Measurements from ENCODE around the gene EMID1. TPM values are rescaled to one million over a fixed set of nuclear protein-coding genes. Genes with fewer than 3 reads are reported as not detected.

The EMID1 gene
- polyA plus RNA-seq (ENCODE audit: insufficient read length in 4 of 4) = 100 to 1,000 TPM in 2 of 4 donors, 10 to 100 TPM in 2; 63.6 to 119 (median 99.3) TPM

- DNase-seq (ENCODE audit: low read depth in 4 of 4, low spot score in 2 of 4) = no peak
These were observed at the start of gene EMID1 for GRCh38 chr22:29205594-29206371. TSS of gene EMID1 (plus strand) at chr22:29205896. CDS start at chr22:29206039, 143 bp downstream.

GRCh38 chr22:29155966-29156365 is 49.7 kb upstream of the EMID1 start:
- DNase-seq (ENCODE audit: low read depth in 4 of 4, low spot score in 2 of 4) = no peak

GRCh38 chr22:29156507-29156906 is 49.2 kb upstream of the EMID1 start:
- DNase-seq (ENCODE audit: low read depth in 4 of 4, low spot score in 2 of 4) = no peak

GRCh38 chr22:29157759-29158535 is 47.7 kb upstream of the EMID1 start:
- DNase-seq (ENCODE audit: low read depth in 4 of 4, low spot score in 2 of 4) = no peak

GRCh38 chr22:29158546-29158945 is 47.1 kb upstream of the EMID1 start:
- DNase-seq (ENCODE audit: low read depth in 4 of 4, low spot score in 2 of 4) = no peak

DNA sequence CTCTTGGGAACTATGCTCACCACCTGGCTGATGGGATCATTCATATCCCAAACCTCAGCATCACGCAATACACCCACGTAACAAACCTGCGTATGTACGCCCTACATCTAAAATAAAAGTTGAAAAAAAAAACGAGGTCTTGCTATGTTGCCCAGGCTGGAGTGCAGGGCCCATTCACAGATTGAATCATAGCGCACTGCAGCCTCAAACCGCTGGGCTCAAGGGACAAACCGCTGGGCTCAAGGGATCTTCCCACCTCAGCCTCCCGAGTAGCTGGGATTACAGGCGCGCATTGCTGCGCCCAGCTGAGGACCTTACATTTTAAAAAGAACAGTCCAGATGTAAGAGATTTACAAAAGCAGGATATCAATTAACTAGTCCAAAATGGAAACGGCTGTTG is 41.9 kb upstream of the EMID1 start:
- DNase-seq (ENCODE audit: low read depth in 4 of 4, low spot score in 2 of 4) = no peak

GRCh38 chr22:29165321-29166060 is 40.2 kb upstream of the EMID1 start:
- no peak for DNase-seq (ENCODE audit: low read depth in 4 of 4, low spot score in 2 of 4)

GRCh38 chr22:29166180-29166579 is 39.5 kb upstream of the EMID1 start:
- no peak for DNase-seq (ENCODE audit: low read depth in 4 of 4, low spot score in 2 of 4)

GRCh38 chr22:29167032-29167911 is 38.4 kb upstream of the EMID1 start:
- no peak for DNase-seq (ENCODE audit: low read depth in 4 of 4, low spot score in 2 of 4)

- no peak for DNase-seq (ENCODE audit: low read depth in 4 of 4, low spot score in 2 of 4)
These were observed 34.0 kb upstream of the EMID1 start for GRCh38 chr22:29171721-29172120.

DNA sequence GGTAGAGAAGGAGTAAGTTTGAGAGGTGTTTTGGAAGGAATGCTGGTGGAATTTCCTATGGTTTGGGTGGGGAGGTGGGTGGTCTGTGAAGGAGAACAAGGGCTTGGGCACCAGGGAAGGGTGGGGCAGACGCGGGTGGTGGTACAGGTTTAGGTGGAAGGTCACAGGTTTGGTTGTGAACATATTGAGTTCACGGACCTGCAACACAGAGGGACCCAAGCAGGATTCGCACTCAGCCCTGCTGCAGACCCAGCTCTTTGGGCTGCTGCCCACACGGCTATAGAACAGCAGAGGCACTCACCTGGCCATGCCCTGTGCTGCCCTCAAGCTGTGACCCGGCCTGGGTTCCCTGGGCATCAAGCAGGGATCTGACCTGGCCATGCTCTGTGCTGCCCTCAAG is 33.5 kb upstream of the EMID1 start:
- no peak for DNase-seq (ENCODE audit: low read depth in 4 of 4, low spot score in 2 of 4)

- DNase-seq (ENCODE audit: low read depth in 4 of 4, low spot score in 2 of 4) = no peak
These were observed 30.3 kb upstream of the EMID1 start for GRCh38 chr22:29175312-29175835.

DNA sequence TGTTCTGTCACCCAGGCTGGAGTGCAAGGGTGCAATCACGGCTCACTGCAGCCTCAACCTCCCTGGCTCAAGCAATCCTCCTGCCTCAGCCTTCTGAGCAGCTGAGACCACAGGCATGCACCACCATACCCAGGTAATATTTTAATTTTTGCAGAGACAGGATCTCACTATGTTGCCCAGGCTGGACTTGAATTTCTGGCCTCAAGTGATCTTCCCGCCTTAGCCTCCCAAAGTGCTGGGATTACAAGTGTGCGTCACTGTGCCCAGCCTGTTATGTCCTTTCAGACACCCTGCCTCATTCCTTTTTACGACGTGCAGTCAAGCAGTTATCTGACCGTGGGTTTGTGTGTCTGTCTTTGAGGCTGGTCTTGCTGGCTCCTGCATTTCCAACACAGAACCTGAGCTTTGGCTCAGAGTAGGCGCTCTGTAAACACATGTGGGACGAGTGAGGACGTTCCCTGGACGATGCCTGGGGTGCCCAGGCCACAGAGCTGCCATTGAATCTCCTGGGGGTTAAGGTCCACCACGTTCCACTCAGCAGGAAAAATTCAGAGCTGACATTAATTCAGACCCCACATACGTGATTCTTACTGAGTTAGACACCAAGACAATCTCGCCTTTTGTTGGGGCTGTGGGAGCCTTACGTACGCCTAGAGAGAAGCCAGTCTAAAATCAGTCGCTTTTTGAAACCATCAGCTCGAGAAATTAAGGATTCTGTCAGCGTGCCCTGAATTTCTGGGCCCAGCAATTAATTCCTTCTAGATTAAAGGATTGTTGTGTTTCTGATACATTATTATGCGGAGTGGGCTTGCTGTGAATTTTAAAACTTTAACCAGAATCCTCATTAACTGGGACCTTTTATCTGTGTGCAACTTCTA is 21.5 kb upstream of the EMID1 start:
- no peak for DNase-seq (ENCODE audit: low read depth in 4 of 4, low spot score in 2 of 4)

- no peak for DNase-seq (ENCODE audit: low read depth in 4 of 4, low spot score in 2 of 4)
These were observed 20.7 kb upstream of the EMID1 start for GRCh38 chr22:29184849-29185490.

DNA sequence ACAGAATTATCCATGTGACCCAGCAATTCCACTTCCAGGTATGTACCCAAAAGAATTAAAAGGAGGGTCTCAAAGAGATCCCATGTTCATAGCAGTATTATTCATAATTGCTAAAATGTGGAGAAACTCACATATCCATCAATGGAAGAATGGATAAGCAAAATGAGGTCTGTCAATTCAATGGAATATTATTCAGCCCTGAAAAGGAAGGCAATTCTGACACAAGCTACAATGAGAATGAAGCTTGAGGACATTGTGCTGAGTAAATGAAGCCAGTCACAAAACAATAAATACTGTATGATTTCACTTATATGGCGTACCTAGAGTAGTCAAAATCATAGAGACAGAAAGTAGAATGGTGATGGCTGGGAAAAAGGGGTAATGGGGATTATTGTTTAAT is 19.4 kb upstream of the EMID1 start:
- DNase-seq (ENCODE audit: low read depth in 4 of 4, low spot score in 2 of 4) = no peak

DNA sequence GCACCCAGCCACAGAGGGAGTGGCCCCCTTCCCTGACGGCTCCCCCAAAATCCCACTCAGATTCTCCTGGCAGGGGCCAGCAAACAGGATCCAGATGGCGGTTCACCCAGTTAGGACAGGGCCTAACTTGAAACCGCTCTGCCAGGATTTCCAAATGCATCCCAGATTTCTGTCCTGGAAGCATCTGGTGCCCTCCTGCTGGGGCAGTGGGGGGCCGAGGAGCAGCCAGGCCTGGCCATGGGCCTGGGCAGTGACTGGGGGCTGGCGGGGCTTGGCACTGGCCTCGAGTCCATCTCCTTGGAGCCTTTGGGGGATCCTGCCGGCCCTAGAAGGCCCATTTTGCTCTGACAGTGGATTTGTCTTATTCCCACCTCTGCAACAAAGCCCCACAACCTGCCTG is 17.9 kb upstream of the EMID1 start:
- DNase-seq (ENCODE audit: low read depth in 4 of 4, low spot score in 2 of 4) = no peak

DNA sequence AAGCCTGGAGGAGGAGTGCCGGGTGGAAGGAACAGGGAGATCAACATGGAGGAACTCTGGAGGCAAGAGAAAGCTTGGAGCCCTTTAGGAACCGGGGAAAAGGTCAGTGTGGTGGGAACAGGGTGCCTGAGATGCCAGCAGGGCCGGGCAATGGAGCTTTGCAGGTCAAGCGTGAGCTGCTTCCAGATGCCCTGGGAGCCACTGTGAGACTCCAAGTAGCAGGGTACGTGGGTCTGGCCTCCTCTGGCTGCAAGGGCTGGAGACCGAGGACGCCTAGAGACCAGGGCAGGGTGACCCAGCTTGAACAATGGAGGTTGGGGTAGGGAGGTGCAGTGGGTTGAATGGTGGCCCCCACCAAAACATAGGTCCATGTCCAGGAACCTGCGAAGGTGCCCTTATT is 15.6 kb upstream of the EMID1 start:
- DNase-seq (ENCODE audit: low read depth in 4 of 4, low spot score in 2 of 4) = no peak

- DNase-seq (ENCODE audit: low read depth in 4 of 4, low spot score in 2 of 4) = no peak
These were observed 14.8 kb upstream of the EMID1 start for GRCh38 chr22:29190918-29191317.

GRCh38 chr22:29193021-29193420 is 12.7 kb upstream of the EMID1 start:
- DNase-seq (ENCODE audit: low read depth in 4 of 4, low spot score in 2 of 4) = no peak

Measured in left renal cortex interstitium (tissue), 4 donors.